ENCODE data around the gene TMOD4. TPM values are rescaled to one million over a fixed set of nuclear protein-coding genes. Genes with fewer than 3 reads are reported as not detected.

Gene TMOD4
- total RNA-seq, 1 experiment from 2014 or later, result not detected

Other genes starting within 250 kb of the TMOD4 start
- 42.8 and 46.2 TPM in 2 replicates for gene SETDB1, start 249.6 kb downstream of the TMOD4 start, total RNA-seq (2014; rRNA removed; shearing (Covaris generic))
- 87.3 and 95.2 TPM in 2 replicates for gene CERS2, start 201.1 kb downstream of the TMOD4 start, total RNA-seq (2014; rRNA removed; shearing (Covaris generic))
- not detected in 2 replicates for gene ANXA9, start 193.7 kb downstream of the TMOD4 start, total RNA-seq (2014; rRNA removed; shearing (Covaris generic))
- 2.0 and 2.5 TPM in 2 replicates for gene MINDY1, start 169.1 kb downstream of the TMOD4 start, total RNA-seq (2014; rRNA removed; shearing (Covaris generic))
- gene PRUNE1, start 167.5 kb downstream of the TMOD4 start, total RNA-seq (2014; rRNA removed; shearing (Covaris generic)), result 15.0 and 17.4 TPM in 2 replicates
- 0.22 and 0.56 TPM in 2 replicates for gene BNIPL, start 139.4 kb downstream of the TMOD4 start, total RNA-seq (2014; rRNA removed; shearing (Covaris generic))
- 1.8 and 2.0 TPM in 2 replicates for gene C1orf56, start 128.2 kb downstream of the TMOD4 start, total RNA-seq (2014; rRNA removed; shearing (Covaris generic))
- gene CDC42SE1, start 116.4 kb downstream of the TMOD4 start, total RNA-seq (2014; rRNA removed; shearing (Covaris generic)), result 42.2 and 48.3 TPM in 2 replicates
- 14.9 and 15.7 TPM in 2 replicates for gene MLLT11, start 115.6 kb downstream of the TMOD4 start, total RNA-seq (2014; rRNA removed; shearing (Covaris generic))
- 3.0 and 3.2 TPM in 2 replicates for gene GABPB2, start 105.2 kb downstream of the TMOD4 start, total RNA-seq (2014; rRNA removed; shearing (Covaris generic))
- gene SEMA6C, start 29.4 kb downstream of the TMOD4 start, total RNA-seq (2014; rRNA removed; shearing (Covaris generic)), result 11.2 and 12.5 TPM in 2 replicates
- gene TNFAIP8L2, start 19.3 kb downstream of the TMOD4 start, total RNA-seq (2014; rRNA removed; shearing (Covaris generic)), result not detected in 2 replicates
- 13.4 and 15.8 TPM in 2 replicates for gene LYSMD1, start 10.1 kb downstream of the TMOD4 start, total RNA-seq (2014; rRNA removed; shearing (Covaris generic))
- gene SCNM1, start 9.8 kb downstream of the TMOD4 start, total RNA-seq (2014; rRNA removed; shearing (Covaris generic)), result 48.9 and 57.8 TPM in 2 replicates
- gene VPS72, start 14.2 kb upstream of the TMOD4 start, total RNA-seq (2014; rRNA removed; shearing (Covaris generic)), result 49.4 and 55.2 TPM in 2 replicates
- gene PIP5K1A, start 22.6 kb upstream of the TMOD4 start, total RNA-seq (2014; rRNA removed; shearing (Covaris generic)), result 85.0 and 99.3 TPM in 2 replicates
- gene PSMD4, start 78.8 kb upstream of the TMOD4 start, total RNA-seq (2014; rRNA removed; shearing (Covaris generic)), result 130 and 132 TPM in 2 replicates
- gene ZNF687, start 106.3 kb upstream of the TMOD4 start, total RNA-seq (2014; rRNA removed; shearing (Covaris generic)), result 16.1 and 17.6 TPM in 2 replicates
- 29.4 and 32.3 TPM in 2 replicates for gene PI4KB, start 151.4 kb upstream of the TMOD4 start, total RNA-seq (2014; rRNA removed; shearing (Covaris generic))
- 29.1 and 33.2 TPM in 2 replicates for gene RFX5, start 171.3 kb upstream of the TMOD4 start, total RNA-seq (2014; rRNA removed; shearing (Covaris generic))
- gene SELENBP1, start 196.7 kb upstream of the TMOD4 start, total RNA-seq (2014; rRNA removed; shearing (Covaris generic)), result 10.4 and 11.8 TPM in 2 replicates
- gene PSMB4, start 223.6 kb upstream of the TMOD4 start, total RNA-seq (2014; rRNA removed; shearing (Covaris generic)), result 355 and 363 TPM in 2 replicates